Medulla oblongata (tissue), 1 donor: Measurements from ENCODE around the gene DACT3.
"Not testable (repeated sequence)": the region's sequence is repeated elsewhere in the genome, so short reads cannot be mapped to it uniquely, and the experiment has no call there.

Experiments
- DNase-seq: peaks from one replicate; pipeline ENCODE4 v3.0.0-alpha.2; 2015; ENCODE audit errors: extremely low spot score

DACT3 gene

DNA sequence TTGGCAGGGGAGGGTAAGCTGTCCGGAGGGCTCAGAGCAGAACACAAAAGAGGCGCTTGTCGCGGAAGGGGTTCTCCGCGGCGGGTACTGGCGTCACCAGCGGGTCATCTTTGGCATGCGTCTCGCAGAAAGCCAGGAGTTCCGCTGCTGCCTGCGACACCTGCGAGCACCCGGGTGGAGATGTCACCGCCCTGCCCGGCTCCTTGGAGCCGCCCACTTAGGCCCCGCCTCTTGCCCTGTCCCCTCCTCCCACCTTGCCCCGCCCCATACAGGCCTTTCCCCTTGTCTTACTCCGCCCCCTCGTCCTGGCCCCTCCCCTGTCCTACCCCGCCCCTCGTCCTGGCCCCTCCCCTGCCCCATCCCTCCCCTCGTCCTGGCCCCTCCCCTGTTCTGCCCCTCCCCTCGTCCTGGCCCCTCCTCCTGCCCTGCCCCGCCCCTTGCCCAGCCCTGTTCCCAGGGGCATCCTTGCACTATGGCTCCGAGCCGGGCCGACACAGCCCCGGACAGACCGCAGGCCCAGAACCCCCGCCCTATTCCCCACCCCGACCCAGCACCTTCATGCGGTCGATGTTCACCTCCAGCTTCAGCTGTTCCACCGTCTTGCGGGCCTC lies 26.8 kb downstream of the DACT3 start:
- DNase-seq, result peak; percentile 67

DNA sequence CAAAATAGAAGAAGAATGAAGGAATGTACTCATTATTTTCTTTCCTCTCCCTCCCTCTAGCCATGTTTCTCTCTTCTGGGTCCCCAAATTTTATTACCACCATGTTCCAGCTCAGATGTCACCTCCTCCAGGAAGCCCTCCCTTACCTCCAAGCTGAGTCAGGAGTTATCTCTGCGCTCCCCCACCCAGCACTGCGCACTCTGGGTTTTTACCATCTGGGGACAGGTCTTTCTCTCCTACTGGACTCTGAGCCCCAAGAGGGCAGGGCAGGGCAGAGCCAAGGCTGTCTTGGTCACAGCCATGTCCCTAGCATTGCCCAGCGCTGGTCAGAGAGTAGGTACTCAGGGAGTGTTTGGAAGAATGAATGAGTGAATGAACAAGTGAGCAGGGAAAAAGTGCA lies 27.9 kb downstream of the DACT3 start:
- no peak for DNase-seq

DNA sequence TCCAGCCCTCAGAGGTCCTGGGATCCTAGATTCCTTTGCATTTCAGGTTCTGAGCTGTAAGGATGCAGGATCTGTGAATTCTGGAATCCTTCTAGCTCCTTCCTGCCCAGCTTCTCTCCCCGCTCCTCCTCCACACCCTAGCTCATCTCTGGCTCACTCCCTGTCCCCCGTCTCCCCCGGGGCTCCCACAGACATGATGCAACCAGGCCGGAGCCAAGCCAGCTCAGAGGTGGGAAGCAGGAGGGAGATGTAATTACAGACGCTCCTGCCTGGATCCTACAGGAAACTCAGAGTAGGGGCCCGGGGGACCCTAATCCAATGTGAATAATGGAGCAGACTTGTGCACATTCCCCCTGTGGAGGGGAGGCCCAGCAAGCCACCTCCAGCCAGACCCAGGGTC lies 29.5 kb downstream of the DACT3 start:
- DNase-seq, result no peak

DNA sequence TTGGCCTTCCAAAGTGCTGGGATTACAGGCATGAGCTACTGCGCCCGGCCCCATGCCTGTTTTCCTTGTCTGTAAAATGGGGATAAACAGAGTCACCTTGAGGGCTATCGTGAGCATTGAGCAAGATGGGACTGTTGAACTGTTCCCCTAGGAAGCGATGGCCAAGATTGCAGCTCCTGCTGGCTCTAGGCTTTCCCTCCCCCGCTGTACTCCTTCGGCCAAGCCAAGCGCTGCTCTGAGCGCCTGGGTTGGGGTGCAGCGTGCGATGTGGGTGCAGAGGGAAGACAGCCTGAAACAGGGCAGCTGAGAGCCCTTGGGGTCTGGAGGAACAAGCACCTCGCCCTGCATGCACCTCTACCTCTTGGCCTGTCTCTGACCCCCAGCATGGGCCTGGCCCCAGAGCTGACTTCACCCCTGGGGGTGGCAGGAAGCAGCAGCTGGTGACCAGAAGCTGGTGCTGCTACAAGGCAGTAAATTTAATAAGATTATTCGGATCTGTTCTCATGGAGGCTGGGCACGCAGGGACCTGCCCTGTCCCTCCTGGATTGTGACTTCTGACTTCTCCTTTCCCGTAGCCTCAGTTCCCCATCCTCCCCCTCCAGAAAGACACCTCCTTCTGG lies 30.3 kb downstream of the DACT3 start:
- DNase-seq, result no peak

DNA sequence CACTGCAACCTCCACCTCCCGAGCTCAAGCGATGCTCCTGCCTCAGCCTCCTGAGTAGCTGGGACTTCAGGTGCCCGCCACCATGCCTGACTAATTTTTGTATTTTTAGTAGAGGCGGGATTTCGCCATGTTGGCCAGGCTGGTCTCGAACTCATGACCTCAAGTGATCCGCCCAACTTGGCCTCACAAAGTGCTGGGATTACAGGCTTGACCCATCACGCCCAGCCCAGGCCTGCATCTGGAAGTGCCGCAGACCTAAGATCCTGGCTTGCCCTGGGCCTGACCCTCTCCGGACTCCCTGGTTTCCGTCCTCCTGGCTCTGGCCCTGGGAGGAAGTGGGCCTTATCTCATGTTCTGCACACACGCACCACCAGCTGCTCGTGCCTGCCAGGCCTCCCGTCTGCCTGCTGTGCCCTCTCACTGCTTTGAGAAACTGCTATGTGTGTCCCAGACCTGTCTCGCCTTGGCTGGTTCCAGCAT lies 31.4 kb downstream of the DACT3 start:
- DNase-seq, result no peak

DNA sequence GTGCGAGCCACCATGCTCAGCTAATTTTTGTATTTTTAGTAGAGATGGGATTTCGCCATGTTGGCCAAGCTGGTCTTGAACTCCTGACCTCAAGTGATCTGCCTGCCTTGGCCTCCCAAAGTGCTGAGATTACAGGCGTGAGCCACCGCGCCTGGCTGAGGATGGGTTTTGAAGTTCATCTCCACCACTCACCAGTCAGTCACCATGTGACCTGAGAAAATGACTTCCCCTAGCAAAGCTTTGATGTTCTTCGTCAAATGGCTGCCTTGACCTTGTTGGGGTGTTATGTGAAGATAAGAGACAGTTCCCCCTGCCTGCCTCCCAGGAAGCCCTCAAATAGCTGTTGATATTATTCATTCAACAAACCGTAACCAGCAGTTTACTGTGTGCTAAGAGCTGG lies 32.0 kb downstream of the DACT3 start:
- not testable (repeated sequence) for DNase-seq

DNA sequence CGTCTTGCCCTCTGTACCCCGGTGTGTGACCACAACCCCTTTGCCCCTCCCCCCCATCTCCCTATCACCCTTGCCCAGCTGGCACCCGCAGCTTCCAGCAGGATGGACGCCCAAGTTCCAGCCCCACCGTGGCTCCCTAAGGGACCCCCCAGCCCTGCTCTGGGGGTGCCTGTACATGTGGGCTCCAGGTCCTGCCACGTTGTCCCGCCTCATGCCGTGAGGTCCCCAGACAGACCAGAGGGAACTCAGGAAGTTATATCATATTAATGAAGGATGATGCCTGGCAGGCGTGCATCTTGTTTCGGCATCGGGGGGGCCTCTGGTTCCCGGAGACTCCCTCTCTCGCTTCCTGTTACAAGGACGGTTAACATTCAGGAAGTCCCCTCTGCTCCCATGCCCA lies 34.5 kb downstream of the DACT3 start:
- DNase-seq, result no peak

DNA sequence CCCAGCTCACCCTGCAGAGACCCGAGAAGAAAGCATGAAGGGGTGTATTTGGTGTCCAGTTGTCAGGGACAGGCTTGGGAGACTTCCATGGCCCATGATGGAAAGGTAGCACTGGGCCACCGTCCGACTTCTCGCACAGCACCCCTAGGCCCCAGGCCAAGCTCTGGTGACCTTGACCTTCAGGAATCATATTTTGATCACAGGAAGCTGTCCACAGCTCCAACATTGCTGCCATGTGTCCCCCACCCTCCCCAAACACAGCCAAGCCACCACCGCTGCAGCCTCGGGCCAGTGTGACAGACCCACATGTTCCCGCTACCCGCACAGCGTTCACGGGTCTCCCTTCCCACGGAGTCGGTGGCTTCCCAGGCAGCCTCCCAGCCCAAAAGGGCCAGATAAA lies 35.3 kb downstream of the DACT3 start:
- no peak for DNase-seq

DNA sequence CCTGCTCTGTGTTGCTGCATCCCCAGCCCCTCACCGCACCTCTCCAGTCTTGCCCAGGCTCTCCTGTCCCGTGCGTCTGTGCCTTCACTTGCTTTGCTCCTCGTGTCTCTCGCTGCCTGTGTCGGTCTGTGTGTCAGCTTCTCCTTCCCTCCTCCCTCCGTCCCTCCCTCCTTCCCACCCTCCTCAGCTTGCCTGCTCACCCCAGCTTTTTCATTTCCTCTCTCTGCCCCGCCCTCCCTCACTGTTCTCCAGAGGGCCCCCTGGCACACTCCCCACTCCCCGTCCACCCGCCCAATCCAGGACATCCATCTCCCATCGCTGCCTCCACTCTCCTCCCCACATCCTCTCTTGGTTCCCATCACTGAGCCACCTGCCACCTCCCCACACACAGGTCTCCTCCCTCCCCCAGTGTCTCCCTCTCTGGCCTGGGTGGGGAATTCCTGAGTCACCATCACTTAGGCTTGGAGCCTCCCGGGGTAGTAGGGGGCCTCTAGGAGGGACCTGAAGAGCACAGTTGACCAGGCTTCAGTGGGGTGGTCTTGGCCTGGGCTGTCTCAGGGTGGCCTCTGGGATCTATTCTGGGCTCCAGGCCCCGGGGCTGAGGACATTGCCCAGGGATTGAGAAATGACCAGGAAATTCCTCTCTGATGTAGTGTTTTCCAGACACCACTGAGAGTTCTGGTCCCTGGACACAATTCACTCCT lies 35.9 kb downstream of the DACT3 start, which contains the start of gene PTGIR:
TSS of gene PTGIR (minus strand) at position 132 of the 704 bp plus-strand sequence. CDS start 864 bp downstream, outside the sequence.
- DNase-seq, result no peak

DNA sequence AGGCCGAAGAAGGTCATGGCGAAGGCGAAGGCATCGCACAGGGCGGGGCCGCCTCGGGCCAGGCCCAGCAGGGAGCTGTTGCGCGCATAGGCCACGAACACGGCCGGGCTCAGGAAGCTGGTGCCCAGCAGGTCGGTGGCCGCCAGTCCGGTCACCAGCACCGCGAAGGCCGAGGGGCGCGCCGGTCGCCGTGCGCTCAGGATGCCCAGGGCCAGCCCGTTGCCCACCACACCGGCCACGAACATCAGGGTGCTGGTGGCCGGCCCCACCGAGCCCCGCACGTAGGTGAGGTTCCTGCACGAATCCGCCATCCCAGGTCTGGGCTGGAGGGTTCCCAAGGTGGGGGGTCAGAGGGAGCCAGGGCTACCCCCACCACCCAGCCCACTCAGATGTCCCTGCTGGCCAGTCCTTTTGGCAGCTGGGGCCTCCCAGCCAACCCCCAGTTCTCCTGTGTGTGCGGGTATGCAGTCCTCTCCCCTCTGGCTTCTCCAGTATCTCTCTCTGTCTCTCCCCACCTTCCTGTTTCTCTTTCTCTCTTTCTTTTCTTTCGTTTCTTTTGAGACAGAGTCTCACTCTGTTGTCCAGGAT lies 37.0 kb downstream of the DACT3 start:
- DNase-seq, result no peak

DNA sequence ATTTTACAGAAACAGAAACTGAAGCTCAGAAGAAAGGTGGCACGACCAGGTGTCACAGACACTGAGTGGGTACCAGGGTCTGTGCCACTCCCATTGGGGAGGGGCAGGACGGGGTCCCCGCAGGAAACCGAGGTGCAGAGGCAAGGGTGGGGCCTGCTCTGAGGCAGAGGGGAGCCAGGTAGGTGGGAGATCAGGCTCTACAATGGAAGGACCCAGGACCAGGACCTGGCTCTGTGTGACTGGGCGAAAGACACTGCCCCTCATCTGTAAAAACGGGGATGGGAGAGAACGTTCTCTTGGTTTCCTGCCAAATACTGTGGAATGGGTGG lies 38.9 kb downstream of the DACT3 start:
- DNase-seq, result no peak

DNA sequence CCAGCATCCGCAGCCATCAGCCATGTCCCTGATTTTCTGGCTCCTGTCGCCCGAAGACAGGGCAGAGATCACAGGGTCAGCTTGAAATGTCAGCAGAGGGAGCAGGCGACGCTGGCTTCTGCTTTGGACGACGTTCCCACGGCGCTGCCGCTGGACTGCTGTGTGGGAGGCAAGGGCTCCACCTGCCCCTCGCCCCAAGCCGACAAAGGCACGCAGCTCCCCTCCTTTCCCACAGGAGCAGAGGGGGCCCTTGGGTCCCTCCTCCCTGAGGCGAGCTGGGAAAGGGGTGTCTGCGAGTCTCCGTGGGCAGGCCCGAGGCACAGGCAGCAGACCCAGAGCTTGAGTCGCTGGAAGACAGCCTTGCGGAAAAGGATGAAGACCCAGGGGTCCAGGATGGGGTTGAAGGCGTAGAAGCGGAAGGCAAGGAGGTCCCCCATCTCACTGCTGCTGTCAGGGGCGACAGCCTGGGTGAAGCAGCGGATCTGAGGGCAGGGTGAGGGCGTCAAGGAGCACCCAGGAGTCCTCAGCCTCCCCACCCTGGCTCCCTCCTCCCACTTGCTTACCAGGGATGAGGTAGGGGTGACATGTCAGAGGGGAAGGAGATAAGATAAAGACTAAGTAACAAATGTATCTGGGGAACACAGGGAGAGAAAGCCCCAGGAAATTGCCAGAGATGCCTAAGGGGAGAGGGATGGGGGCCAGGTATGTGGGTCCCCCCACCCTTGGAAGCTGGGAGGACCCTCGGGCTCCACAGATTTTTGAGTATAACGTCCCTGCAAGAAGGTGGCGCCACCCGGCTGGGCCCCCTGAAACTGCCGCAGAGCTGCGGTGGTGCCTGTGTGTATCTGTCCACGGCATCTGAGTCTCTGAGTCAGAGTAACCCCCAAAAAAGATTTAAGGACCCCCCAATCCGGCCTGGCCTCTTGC lies 39.5 kb downstream of the DACT3 start:
- no peak for DNase-seq

DNA sequence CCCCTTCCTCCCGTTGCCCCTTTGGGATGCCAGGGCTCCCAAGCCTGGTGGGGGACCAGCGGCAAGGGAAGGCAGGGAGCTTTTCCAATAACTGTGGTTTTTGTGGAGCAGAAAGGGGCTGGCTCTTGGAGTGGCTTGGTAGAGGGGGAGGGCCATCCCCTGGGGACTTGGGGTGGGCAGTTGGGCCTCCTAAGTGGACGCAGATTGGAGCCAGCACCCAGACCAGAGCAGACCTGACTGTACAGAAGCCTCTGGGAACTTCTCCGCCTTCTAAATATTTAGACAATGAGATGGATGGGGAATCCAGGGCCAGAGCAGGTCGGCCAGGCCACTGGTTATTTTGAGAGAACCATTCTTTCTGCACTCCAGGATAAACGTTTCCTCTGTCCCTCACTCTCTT lies 40.3 kb downstream of the DACT3 start:
- no peak for DNase-seq

DNA sequence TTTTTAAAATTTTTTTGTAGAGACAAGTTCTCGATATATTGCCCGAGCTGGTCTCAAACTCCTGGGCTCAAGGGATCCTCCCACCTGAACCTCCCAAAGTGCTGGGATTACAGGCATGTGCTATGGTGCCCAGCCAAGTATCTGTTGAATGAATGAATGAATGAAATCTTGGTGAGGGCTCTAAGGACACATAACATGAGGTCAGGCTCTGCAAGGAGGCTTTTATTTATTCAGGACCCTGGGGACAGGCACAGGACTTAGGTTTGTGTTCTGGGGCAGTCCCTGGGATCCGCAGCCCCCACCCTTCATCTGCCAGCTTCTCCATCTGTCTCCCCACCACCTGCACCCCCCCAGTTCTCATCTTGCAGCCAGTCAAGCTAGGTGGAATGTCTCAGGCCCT lies 40.7 kb downstream of the DACT3 start:
- DNase-seq, result no peak

DNA sequence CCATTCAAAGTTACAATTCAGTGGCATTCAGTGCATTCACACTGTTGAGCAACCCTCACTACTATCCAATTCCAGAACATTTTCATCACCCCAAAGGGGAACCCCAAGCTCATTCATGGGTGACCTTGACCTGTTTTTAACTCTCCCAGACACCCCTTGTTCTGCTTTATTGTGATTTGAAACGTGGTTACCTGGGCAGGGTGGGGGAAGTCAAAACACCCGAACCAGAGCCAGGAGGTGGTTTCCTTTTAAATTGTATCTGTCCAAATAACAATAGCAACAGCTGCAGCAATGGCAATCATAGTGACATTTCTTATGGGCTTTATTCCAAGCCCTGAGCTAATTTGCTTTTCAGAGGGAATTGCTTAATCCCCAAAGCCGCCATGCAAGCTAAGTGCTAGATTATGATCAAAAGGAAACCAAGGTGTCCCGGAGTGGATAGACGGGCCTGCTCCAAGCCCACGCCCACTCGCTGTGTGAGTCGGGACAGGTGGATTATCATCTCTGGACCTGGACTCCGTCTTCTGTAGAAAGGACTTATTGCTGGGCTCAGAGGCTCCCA lies 42.2 kb downstream of the DACT3 start:
- DNase-seq, result no peak

DNA sequence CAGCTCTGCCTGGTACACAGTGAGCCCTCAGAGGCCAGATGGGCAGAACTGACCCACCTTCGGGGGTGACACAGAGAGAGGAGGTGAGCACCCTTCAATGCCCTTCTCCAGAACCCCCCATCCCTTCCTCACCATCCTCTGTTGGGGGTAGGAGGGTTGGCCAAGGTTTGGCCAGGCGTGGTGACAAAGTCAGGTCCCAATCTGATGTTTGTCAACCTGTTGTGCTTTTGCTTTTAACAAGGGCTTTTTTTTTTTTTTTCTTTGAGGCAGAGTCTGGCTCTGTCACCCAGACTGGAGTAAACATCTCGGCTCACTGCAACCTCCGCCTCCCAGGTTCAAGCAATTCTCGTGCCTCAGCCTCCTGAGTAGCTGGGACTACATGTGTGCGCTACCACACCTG lies 43.4 kb downstream of the DACT3 start:
- no peak for DNase-seq

DNA sequence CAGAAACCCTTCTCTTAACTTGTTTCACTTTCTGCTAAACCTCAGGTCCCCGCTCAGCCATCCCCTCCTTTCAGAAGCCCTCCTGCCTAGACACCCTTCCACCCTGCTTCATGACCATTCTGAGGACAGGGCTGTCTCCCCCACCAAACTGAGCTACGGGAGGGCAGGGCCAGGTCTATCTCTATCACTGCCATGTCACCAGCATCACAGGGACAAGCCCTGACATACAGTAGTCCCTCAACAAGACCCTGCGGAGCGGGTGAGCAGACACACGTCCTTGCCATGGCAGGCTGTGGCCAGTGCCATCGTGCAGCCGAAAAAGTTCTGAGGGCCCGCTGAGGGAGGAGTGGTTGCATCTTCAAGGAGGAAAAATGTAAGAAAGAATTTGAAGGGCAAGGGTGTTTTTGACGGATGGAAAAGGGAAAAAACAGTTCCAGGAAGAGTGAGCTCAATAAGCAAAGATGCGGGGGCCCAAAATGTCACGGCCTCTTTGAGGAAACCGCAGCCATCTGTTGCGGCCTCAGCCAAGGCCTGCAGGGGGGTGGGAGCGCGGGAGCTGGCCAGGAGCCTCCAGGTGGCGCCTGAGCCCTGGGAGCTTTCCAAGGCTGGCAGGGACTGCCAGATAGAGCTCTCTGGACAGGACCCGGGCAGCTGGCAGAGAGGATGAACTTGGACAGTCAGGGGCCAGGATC lies 44.2 kb downstream of the DACT3 start:
- no peak for DNase-seq

DNA sequence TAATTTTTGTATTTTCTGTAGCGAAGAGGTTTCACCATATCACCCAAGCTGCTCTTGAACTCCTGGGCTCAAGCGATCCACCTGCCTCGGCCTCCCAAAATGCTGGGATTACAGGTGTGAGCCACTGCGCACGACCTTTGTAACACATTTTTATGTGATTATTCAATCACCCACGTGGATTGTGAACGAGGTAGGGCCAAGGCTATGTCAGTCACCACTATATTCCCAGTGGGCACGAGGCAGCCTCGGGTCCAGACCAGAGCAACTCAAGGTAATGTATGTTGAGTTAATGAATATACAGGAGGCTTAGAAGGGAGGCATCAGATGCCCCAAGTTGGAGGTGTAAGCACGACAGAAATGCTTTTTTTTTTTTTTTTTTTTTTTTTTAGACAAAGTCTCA lies 45.0 kb downstream of the DACT3 start:
- DNase-seq, result no peak

DNA sequence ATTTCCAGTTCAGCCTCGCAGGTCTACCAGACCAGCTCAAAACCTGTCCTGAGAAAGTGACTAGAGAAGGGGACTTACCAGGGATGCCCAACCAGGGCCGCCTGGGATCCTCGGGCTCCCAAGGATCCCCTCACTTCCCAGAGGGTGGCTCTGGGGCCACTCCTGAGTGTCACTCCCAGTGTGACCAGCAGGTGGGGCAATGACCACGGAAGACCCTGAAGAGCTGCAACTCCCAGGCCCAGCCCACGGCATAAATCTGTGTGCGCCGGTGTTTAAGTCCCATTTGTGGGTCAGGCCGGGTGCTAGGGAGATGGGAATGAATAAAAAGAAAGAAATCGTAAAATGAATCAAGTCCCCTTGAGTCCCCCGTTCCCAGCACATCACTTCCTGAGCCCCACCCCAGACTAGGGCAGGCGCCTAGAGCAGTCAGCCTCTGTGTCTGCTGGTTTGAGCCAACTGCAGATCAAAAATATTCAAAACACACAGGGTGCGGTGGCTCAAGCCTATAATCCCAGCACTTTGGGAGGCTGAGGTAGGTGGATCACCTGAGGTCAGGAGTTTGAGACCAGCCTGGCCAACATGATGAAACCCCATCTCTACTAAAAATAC lies 46.8 kb downstream of the DACT3 start:
- DNase-seq, result peak; percentile 92

DNA sequence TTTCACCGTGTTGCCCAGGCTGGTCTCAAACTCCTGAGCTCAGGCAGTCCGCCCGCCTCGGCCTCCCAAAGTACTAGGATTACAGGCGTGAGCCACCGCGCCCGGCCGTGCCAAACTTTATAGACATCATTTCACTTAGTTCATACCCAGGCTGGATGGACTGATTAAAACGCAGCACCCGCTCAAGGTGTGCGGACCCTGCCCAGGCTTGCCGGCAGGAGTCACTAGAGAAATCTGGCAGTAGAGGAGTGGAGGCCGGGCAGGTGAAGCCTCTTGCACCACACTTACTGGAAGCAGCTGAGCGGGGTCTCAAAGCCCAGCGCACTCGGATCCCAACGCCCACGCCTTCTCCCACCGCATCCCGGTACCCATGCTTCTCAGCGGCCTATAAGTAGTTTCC lies 47.5 kb downstream of the DACT3 start:
- DNase-seq, result no peak
